AG09319 (cell line): ENCODE measurements around the gene P4HTM.

Source experiments
- DNase-seq: peaks from one replicate; pipeline ENCODE4 v3.0.0-alpha.2; 2010; ENCODE audit warnings: low read depth; ENCODE audit errors: extremely low read depth
- CTCF ChIP-seq: IDR thresholded peaks from 2 replicates; pipeline ENCODE4 v1.5.1; 2011; ENCODE audit warnings: low read depth, mild to moderate bottlenecking, inconsistent platforms, low read length, moderate library complexity

The P4HTM gene

GRCh38 chr3:49053543-49053942 lies 63.5 kb downstream of the P4HTM start:
- TF ChIP-seq CTCF: no peak
- no peak for DNase-seq

DNA sequence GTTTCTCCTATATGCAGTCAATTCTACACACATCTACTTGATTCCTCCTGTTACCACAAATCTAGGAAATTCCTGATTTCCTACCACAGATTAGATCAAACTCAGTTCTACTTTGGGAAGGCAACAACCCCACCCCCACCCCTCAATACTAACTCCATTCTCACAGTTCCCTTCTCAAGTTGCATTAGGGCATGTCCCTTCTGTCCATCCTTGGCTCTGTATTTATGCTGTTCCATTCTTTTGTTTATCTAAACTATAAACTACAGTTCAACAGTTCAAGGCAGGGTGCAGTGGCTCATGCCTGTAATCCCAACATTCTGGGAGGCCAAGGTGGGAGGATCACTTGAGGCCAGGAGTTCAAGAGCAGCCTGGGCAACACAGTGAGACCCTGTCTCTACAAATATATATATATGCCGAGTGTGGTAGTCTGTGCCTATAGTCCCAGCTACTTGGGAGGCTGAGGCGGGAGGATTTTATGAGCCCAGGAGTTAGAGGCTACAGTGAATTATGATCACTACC lies 64.4 kb downstream of the P4HTM start:
- DNase-seq: no peak
- TF ChIP-seq CTCF: no peak
